Measurements from ENCODE around the gene GALNS. TPM values are rescaled to one million over a fixed set of nuclear protein-coding genes. Genes with fewer than 3 reads are reported as not detected.
A peak's percentile ranks its signal among the peaks of the same experiment; 100 is the strongest.

GALNS gene
- total and polyA plus RNA-seq, 4 donors: 6.8 to 20.6 (median 10.8) TPM

DNA sequence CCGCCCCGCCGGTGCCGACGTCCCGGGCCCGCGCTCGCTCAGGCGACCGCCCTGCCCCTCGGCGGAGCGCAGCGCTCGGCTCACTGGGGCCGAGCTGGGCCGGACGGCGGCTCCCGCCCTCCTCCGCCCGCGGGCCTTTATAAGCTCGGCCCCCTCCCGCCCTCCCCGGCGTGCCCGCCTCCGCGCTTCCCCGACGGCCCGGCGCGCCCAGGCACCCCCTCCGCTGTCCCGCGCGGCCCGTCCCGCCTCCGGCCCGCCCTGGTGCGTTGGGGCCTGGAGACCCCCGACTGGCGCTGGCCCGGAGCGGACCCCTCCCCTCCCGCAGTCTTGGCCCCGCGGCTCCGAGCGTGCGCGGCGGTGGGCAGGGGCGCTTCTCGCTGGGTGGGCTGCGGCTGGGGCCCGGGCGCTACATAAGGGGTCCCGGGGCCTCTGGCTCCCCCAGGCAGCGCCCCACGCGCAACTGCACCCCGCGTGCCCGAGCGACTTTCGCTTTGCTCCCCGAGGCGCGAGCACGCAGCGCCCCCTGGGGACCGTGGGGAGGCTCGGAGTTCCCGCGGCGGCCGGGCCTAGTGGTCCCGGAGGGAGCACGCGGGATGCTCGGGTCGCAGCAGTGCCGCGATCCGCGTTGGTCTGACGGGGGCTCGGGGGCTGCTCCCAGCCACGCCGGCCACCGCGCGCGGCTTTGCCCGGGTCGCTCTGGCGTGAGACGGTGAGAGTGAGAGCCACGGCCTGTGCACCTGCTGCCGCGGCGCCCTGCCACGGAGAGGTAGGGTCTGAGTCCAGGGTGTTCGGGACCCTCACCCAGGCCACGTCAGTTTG lies 71.4 kb downstream of the GALNS start, which contains the start of gene PIEZO1:
Gene PIEZO1, minus strand, starts transcription at position 115 of the 819 bp plus-strand sequence. CDS start 256 bp downstream, outside the sequence.
- Histone ChIP-seq H3K9me3 (ENCODE audit: control insufficient read depth in 4 of 4, low read length in 3 of 4) (no peaks in the 10 kb centered on the region), H3K4me3 (ENCODE audit: low read depth in 1 of 3, low read length in 3 of 3) (peak within 1 kb of the TSS; percentile 14 to 91 (median 57)), H3K36me3 (ENCODE audit: control insufficient read depth in 4 of 4, insufficient read depth in 3 of 4, low read depth in 1 of 4, low read length in 3 of 4) (no peaks in the 10 kb centered on the region), H3K4me1 (ENCODE audit: control insufficient read depth in 4 of 4, insufficient read depth in 4 of 4, low read length in 3 of 4) (peaks cover 12 to 56% (median 38%) of the 10 kb centered on the region in 4 donors), H3K27ac (ENCODE audit: low read depth in 1 of 2, low read length in 2 of 2) (peak within 1 kb of the TSS; percentile 61 to 90), H3K9ac (ENCODE audit: low read depth in 1 of 2, low read length in 2 of 2) (peak within 1 kb of the TSS in 1 of 2 donors; percentile 28), H3K27me3 (ENCODE audit: control insufficient read depth in 4 of 4, insufficient read depth in 4 of 4, low read length in 3 of 4) (no peaks in the 10 kb centered on the region)
- peak; percentile 85 for DNase-seq (ENCODE audit: low spot score)
- TF ChIP-seq CTCF (IDR thresholded peaks at IDR 0.05; ENCODE audit: low read depth, low read length, missing input control): peak; percentile 77
- TF ChIP-seq RAD21 (IDR thresholded peaks at IDR 0.05): peak; percentile 73 to 79
- TF ChIP-seq EGR1 (IDR thresholded peaks at IDR 0.05; ENCODE audit: low read depth in 2 of 2): no peak
- TF ChIP-seq, protein P1, sequence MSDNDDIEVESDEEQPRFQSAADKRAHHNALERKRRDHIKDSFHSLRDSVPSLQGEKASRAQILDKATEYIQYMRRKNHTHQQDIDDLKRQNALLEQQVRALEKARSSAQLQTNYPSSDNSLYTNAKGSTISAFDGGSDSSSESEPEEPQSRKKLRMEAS (IDR thresholded peaks at IDR 0.05): no peak
- 5% methylated on average over 110 of the region's 110 CpGs for WGBS

DNA sequence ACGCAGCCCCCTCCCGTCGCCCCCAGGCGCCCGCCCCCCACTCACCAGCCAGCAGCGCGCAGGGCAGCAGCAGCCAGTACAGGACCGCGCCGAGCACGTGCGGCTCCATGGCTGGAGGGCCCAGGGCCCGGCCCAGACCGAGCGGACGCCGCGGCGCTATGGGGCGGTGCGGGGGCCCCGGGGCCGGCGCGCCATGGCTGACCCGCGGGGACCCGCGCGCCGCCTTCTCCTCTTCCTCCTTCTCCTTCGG lies 72.0 kb downstream of the GALNS start:
- TF ChIP-seq HNF4G (IDR thresholded peaks at IDR 0.05): no peak
- TF ChIP-seq FOXA2 (IDR thresholded peaks at IDR 0.05): no peak
- TF ChIP-seq FOXA1 (IDR thresholded peaks at IDR 0.05): no peak
- TF ChIP-seq JUND (IDR thresholded peaks at IDR 0.05): no peak
- peak overlapping the region in 1 of 2 donors; percentile 16 for H3K9ac ChIP-seq (ENCODE audit: low read depth in 1 of 2, low read length in 2 of 2)
- peak; percentile 49 for DNase-seq (ENCODE audit: low spot score)
- H3K27me3 ChIP-seq (ENCODE audit: control insufficient read depth in 4 of 4, insufficient read depth in 4 of 4, low read length in 3 of 4): no peaks in the 10 kb centered on the region
- WGBS: under 1% methylated on average over 32 of the region's 32 CpGs
- H3K9me3 ChIP-seq (ENCODE audit: control insufficient read depth in 4 of 4, low read length in 3 of 4): no peaks in the 10 kb centered on the region
- H3K4me1 ChIP-seq (ENCODE audit: control insufficient read depth in 4 of 4, insufficient read depth in 4 of 4, low read length in 3 of 4): peaks cover 14 to 62% (median 43%) of the 10 kb centered on the region in 4 donors
- peak overlapping the region; percentile 50 to 90 for H3K27ac ChIP-seq (ENCODE audit: low read depth in 1 of 2, low read length in 2 of 2)
- no peaks in the 10 kb centered on the region for H3K36me3 ChIP-seq (ENCODE audit: control insufficient read depth in 4 of 4, insufficient read depth in 3 of 4, low read depth in 1 of 4, low read length in 3 of 4)
- H3K4me3 ChIP-seq (ENCODE audit: low read depth in 1 of 3, low read length in 3 of 3): peak overlapping the region; percentile 13 to 91 (median 57)

DNA sequence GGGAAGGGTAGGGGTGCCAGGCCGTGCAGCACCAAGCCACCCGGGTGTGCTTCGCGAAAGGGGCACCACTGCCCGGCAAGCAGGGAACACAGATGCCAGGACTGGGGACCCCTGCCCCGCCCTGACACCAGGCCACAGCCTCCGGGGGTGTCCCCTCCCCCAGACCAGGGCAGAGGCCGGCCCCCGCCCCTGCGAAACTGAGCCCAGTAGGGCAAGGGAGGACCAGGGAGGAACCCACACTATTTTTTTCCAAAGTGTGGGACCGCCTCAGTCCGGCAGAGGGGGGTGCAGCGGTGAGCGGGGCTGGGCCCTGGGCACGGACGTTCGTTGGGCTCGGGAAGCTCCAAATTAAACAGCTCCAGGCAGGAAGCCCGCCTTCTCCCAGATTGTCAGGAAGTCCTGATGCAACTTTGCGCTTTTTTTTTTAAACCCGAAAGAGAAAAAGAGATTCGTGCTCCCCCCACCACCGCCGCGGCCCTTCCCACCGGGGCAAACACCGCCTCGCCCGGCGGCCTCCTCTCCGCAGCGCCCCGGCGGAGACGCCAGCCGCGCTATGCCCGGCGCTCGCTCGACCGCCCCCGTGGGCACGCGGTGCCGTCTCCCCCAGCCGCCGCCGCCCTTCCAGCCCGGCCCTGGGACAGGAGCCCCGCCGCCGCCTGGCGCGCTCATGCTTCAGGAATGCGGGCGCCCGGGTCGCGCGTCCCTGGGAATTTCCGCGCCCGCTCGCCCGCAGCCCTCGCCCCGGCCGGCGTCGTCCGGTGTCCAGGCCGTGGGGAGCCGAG lies 72.5 kb downstream of the GALNS start:
- Histone ChIP-seq H3K4me3 (ENCODE audit: low read depth in 1 of 3, low read length in 3 of 3) (peak overlapping the region; percentile 14 to 91 (median 57)), H3K36me3 (ENCODE audit: control insufficient read depth in 4 of 4, insufficient read depth in 3 of 4, low read depth in 1 of 4, low read length in 3 of 4) (no peaks in the 10 kb centered on the region), H3K9ac (ENCODE audit: low read depth in 1 of 2, low read length in 2 of 2) (peak overlapping the region in 1 of 2 donors; percentile 28), H3K27ac (ENCODE audit: low read depth in 1 of 2, low read length in 2 of 2) (peak overlapping the region; percentile 50 to 90), H3K9me3 (ENCODE audit: control insufficient read depth in 4 of 4, low read length in 3 of 4) (no peaks in the 10 kb centered on the region), H3K27me3 (ENCODE audit: control insufficient read depth in 4 of 4, insufficient read depth in 4 of 4, low read length in 3 of 4) (no peaks in the 10 kb centered on the region), H3K4me1 (ENCODE audit: control insufficient read depth in 4 of 4, insufficient read depth in 4 of 4, low read length in 3 of 4) (peaks cover 19 to 67% (median 46%) of the 10 kb centered on the region in 4 donors)
- DNase-seq (ENCODE audit: low spot score): peak; percentile 76
- no peak for TF ChIP-seq FOXA1 (IDR thresholded peaks at IDR 0.05)
- peak; percentile 42 for TF ChIP-seq CTCF (IDR thresholded peaks at IDR 0.05; ENCODE audit: low read depth, low read length, missing input control)
- TF ChIP-seq EGR1 (IDR thresholded peaks at IDR 0.05; ENCODE audit: low read depth in 2 of 2): no peak
- TF ChIP-seq RXRA (IDR thresholded peaks at IDR 0.05): no peak
- no peak for TF ChIP-seq ATF3 (IDR thresholded peaks at IDR 0.05)
- peak; percentile 26 to 68 for TF ChIP-seq RAD21 (IDR thresholded peaks at IDR 0.05)
- no peak for TF ChIP-seq HNF4G (IDR thresholded peaks at IDR 0.05)
- TF ChIP-seq SP1 (IDR thresholded peaks at IDR 0.05): no peak
- TF ChIP-seq, protein P1 (IDR thresholded peaks at IDR 0.05): no peak
- TF ChIP-seq JUND (IDR thresholded peaks at IDR 0.05): no peak
- TF ChIP-seq GABPA (IDR thresholded peaks at IDR 0.05 in 1 of 2, conservative IDR thresholded peaks at IDR 0.05 in 1 of 2): no peak
- 4% methylated on average over 74 of the region's 74 CpGs for WGBS
